Measurements from ENCODE around the gene DMRTB1.

DNA sequence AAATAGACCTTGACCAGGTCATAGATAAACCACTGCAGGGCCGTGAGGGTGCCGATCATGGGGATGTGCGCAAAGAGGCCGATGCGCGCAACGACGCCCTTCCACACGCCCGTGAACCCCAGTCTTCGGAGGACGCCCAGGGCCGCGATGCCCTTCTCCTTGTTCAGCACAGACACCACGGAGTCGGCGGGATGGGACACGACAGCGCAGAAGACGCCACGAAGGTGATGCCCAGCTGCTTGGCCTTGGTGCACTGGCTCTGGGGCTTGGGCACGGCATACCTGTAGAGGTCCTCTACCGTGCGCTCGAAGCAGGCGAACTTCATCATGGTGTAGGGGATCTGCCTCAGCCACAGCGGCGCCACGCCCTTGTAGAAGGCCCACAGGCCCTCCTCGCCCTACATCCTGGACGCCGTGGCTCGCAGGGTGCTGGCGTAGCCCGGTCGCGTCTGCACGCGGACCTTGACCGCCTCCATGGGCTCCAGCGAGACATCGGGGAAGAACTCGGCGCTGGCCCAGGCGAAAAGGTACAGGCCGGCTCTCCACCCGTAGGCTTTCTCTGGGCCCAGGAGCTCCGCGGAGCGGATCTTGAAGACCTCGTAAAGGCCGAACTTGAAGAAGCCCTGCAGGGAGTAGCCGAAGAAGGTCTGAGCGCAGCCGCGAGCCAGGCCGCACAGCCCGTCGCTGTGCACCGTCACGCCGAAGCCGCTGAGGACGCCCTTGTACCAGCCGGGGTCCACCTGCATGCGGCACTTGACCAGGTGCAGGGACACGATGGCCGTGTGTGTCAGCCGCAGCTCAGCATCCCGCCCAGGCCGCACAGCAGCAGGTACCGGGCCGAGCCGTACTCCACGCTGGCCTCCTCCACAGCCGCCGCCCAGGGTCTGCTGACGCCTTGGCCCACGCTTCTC lies 20.5 kb upstream of the DMRTB1 start:
- TF ChIP-seq, protein P1, sequence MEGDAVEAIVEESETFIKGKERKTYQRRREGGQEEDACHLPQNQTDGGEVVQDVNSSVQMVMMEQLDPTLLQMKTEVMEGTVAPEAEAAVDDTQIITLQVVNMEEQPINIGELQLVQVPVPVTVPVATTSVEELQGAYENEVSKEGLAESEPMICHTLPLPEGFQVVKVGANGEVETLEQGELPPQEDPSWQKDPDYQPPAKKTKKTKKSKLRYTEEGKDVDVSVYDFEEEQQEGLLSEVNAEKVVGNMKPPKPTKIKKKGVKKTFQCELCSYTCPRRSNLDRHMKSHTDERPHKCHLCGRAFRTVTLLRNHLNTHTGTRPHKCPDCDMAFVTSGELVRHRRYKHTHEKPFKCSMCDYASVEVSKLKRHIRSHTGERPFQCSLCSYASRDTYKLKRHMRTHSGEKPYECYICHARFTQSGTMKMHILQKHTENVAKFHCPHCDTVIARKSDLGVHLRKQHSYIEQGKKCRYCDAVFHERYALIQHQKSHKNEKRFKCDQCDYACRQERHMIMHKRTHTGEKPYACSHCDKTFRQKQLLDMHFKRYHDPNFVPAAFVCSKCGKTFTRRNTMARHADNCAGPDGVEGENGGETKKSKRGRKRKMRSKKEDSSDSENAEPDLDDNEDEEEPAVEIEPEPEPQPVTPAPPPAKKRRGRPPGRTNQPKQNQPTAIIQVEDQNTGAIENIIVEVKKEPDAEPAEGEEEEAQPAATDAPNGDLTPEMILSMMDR (IDR thresholded peaks at IDR 0.05) = no peak
- TF ChIP-seq SIN3A (IDR thresholded peaks at IDR 0.05; ENCODE audit: borderline replicate concordance, insufficient read depth, low read depth, low read length) (no peak), POLR2AphosphoS5 (IDR thresholded peaks at IDR 0.05; ENCODE audit: low read depth, low read length) (no peak), TCF7L2 (IDR thresholded peaks at IDR 0.05; ENCODE audit: low read depth, low read length) (no peak)
- TF ChIP-seq, protein P2, sequence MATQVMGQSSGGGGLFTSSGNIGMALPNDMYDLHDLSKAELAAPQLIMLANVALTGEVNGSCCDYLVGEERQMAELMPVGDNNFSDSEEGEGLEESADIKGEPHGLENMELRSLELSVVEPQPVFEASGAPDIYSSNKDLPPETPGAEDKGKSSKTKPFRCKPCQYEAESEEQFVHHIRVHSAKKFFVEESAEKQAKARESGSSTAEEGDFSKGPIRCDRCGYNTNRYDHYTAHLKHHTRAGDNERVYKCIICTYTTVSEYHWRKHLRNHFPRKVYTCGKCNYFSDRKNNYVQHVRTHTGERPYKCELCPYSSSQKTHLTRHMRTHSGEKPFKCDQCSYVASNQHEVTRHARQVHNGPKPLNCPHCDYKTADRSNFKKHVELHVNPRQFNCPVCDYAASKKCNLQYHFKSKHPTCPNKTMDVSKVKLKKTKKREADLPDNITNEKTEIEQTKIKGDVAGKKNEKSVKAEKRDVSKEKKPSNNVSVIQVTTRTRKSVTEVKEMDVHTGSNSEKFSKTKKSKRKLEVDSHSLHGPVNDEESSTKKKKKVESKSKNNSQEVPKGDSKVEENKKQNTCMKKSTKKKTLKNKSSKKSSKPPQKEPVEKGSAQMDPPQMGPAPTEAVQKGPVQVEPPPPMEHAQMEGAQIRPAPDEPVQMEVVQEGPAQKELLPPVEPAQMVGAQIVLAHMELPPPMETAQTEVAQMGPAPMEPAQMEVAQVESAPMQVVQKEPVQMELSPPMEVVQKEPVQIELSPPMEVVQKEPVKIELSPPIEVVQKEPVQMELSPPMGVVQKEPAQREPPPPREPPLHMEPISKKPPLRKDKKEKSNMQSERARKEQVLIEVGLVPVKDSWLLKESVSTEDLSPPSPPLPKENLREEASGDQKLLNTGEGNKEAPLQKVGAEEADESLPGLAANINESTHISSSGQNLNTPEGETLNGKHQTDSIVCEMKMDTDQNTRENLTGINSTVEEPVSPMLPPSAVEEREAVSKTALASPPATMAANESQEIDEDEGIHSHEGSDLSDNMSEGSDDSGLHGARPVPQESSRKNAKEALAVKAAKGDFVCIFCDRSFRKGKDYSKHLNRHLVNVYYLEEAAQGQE (IDR thresholded peaks at IDR 0.05; ENCODE audit: insufficient read depth in 1 of 2, low read depth in 2 of 2, low read length in 1 of 2) = no peak
